HG03565 (cell line): ENCODE data around the gene MBL2.

Source experiments
- ATAC-seq: cut with Tn5 transposase; IDR thresholded peaks from one replicate; pipeline ENCODE4 v1.9.1; 2021; ENCODE audit warnings: mild to moderate bottlenecking, moderate library complexity; ENCODE audit not compliant: unreplicated experiment

Gene MBL2

GRCh38 chr10:52774182-52774581 is 1.6 kb upstream of the MBL2 start:
- no peak for ATAC-seq

- no peak for ATAC-seq
These were observed 794 bp downstream of the MBL2 start for GRCh38 chr10:52771534-52772445.

GRCh38 chr10:52770904-52771303 is 1.7 kb downstream of the MBL2 start:
- no peak for ATAC-seq

- ATAC-seq = no peak
These were observed 2.6 kb downstream of the MBL2 start for GRCh38 chr10:52769966-52770365.

- ATAC-seq = no peak
These were observed 4.5 kb downstream of the MBL2 start for GRCh38 chr10:52768001-52768532.

GRCh38 chr10:52762088-52762487 is 10.5 kb downstream of the MBL2 start:
- no peak for ATAC-seq

- ATAC-seq = no peak
These were observed 13.4 kb downstream of the MBL2 start for GRCh38 chr10:52759154-52759553.

- ATAC-seq = no peak
These were observed 14.2 kb downstream of the MBL2 start for GRCh38 chr10:52758406-52758805.

GRCh38 chr10:52757773-52758172 is 14.8 kb downstream of the MBL2 start:
- ATAC-seq = no peak

GRCh38 chr10:52756966-52757365 is 15.6 kb downstream of the MBL2 start:
- no peak for ATAC-seq

- no peak for ATAC-seq
These were observed 16.3 kb downstream of the MBL2 start for GRCh38 chr10:52756295-52756694.

- ATAC-seq = peak; percentile 39
These were observed 17.1 kb downstream of the MBL2 start for GRCh38 chr10:52755297-52756062.

- ATAC-seq = peak; percentile 34
These were observed 19.7 kb downstream of the MBL2 start for GRCh38 chr10:52752801-52753445.

- no peak for ATAC-seq
These were observed 20.3 kb downstream of the MBL2 start for GRCh38 chr10:52752261-52752660.

GRCh38 chr10:52751337-52751736 is 21.2 kb downstream of the MBL2 start:
- ATAC-seq = no peak

GRCh38 chr10:52750629-52751028 is 22.0 kb downstream of the MBL2 start:
- no peak for ATAC-seq

- no peak for ATAC-seq
These were observed 24.9 kb downstream of the MBL2 start for GRCh38 chr10:52747694-52748093.

GRCh38 chr10:52746169-52746568 is 26.4 kb downstream of the MBL2 start:
- no peak for ATAC-seq

GRCh38 chr10:52744057-52744805 is 28.4 kb downstream of the MBL2 start:
- no peak for ATAC-seq

GRCh38 chr10:52742731-52743130 is 29.9 kb downstream of the MBL2 start:
- no peak for ATAC-seq

- ATAC-seq = no peak
These were observed 30.7 kb downstream of the MBL2 start for GRCh38 chr10:52741851-52742250.
